Posterior cingulate gyrus (tissue), 11 donors: ENCODE data around the gene GLIS1.

Source experiments
- DNase-seq, 10 donors: peaks; one replicate each; pipeline versions ENCODE4 v3.0.0 to v3.0.0-alpha.2; 2020 to 2021; ENCODE audit warnings: mixed read lengths in 3 of 10
- intact Hi-C: fragments of 100-400 bp; cut with DNase I; formaldehyde crosslinking; loops from one replicate; pipeline ENCODE4 v1.15.1; 2023

Gene GLIS1

DNA sequence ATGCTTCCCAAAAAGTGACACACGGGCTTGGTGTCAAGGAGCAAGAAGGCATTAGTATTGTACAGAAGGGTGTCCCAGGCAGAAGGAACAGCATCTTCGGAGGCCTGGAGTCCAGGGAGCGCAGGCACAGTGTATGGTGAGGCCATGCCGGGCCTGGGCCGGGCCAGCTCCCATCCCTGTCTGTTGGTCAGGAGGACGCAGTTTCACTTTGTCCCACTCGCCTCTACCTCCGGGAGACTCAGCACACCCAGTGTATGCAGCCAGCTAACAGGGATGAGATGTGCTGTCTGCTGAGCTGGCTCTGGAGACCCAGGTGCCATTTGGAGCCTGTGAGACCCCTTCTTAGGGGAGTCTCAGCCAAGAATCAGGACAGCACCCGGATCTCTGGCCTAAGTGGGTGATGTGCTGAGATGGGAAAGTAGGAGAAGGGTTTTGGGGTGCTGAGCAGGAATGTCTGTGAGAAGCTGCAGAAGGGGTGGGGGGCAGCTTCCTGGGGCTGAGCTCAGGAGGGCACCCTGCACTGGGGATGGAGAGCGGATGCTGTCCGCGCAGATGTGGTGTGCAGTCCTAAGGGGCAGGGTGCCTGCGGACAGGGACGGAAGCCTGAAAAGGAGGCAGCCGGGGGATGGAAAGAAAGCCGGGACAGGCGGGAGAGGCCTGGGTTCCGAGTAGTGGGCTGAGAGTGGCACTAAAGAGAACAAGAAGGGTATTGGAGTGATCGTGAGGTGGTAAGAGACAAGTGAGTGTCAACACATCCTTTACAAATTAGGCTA, 254.1 kb downstream of the GLIS1 start:
- intact Hi-C loops: loop anchor here (1.0 kb wide), 1 partner anchor 269 kb away; no protein-coding TSS in a partner anchor

DNA sequence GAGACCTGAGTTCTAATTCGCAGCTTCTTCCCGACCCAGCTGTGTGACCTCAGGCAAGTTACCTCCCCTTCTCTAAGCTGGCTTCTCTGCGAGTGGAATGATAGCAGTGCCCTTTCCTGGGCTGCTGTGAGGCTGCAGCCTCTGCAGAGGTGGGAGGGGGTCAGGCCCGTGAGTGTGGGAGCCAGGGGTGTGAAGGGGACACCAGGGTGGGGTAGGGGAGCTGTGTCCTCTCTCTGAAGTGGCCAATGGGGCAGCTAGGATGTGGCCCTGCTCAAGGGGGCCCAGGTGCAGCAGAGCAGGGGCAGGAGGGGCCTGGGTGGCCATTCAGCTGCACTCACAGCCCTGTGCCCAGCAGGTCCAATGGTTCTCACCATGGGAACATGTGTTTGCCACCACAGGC, 255.3 kb downstream of the GLIS1 start:
- intact Hi-C loops: no loop called here
- DNase-seq: peak in 3 of 10 donors; percentile 24 to 38 (median 33)

More for the DNA sequence above, 254.1 kb downstream of the GLIS1 start:
- DNase-seq: peak in 3 of 10 donors; percentile 47 to 64 (median 59)

- intact Hi-C loops: no loop called here
- DNase-seq: peak in 2 of 10 donors; percentile 63 to 69
These were observed 255.8 kb downstream of the GLIS1 start for GRCh38 chr1:53483170-53483569.

DNA sequence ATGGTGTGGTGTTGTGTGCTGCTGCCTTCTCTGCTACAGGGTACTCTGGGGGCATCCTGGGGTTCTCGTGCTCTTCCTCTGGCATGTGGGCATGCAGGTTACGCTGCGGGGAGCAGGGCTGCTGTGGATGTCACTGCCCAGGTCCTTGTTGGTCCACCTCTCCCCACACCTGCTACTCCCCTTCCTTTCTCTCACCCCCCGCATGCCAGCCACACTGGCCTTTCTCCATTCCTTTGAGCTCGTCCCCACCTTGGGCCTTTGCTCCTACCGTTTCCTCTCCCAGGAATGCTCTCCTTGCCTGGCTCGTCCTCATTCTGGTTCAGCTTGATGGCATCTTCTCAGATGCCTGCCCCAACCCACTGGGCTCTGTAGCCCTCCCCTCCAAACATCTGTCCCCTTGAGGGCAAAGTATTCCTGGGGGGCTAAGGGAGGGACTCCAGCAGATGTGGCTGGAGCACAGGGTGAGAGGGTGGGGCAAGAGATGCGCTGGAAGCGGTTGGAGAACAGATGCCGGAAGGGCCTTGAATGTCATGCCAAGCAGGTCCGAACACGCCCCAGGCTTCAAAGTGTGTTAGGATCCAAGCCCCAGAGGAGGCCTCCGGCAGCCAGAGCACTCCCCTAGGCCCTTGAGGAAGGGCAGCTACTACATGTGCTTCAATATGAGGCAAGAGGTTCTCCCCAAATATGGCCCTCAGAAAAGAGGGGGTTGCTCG, 256.4 kb downstream of the GLIS1 start:
- intact Hi-C loops: no loop called here

GRCh38 chr1:53481456-53481855, 257.5 kb downstream of the GLIS1 start:
- intact Hi-C loops: no loop called here
- DNase-seq: peak in 2 of 10 donors; percentile 60 to 62

More for the DNA sequence above, 256.4 kb downstream of the GLIS1 start:
- peak in 3 of 10 donors; percentile 40 to 69 (median 67) for DNase-seq

DNA sequence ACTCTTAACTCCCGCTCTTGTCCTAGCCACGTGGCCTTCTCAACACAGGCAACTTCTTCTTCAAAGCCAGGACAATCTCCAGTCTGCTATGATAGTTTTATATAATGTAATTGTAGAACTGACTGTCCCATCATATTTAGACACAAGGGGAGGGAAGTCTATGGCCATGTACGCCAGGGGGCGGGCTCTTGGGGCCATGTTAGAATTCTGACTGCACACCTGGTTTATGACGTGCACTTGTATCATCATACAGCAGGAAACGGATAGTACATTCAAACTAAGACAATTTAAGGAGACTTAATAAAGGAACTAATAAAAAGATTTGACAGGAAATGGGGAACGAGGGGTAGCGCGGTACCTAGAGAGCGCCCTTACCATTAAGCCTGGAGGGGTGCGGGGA, 258.3 kb downstream of the GLIS1 start:
- intact Hi-C loops: no loop called here
- peak in 2 of 10 donors; percentile 50 to 52 for DNase-seq

GRCh38 chr1:53478502-53478818, 260.5 kb downstream of the GLIS1 start:
- no peak for DNase-seq

GRCh38 chr1:53477651-53478501, 261.1 kb downstream of the GLIS1 start:
- peak in 3 of 10 donors; percentile 59 to 82 (median 66) for DNase-seq
- intact Hi-C loops: no loop called here

More at GRCh38 chr1:53478502-53478818, 260.5 kb downstream of the GLIS1 start:
- intact Hi-C loops: no loop called here

GRCh38 chr1:53476579-53476978, 262.4 kb downstream of the GLIS1 start:
- peak in 3 of 10 donors; percentile 31 to 51 (median 46) for DNase-seq
- intact Hi-C loops: no loop called here

DNA sequence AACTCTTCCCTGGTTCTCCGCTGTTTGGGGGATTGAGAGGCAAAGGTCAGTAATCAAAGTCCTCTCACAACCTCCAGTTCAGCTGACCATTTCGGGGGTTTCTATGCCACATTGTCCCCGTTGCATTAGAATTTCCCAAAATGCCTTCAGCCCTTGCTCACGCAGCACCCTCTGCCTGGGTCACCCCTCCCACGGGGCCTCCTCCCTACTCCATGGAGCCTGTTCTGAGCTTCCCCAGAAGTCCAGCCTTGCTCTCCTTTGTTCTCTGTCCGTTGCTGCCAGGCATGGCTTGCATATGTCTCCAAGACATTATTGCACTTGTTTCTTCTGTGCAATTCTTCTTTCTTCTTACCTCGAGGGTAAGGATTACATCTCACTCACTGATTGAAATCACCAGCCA, 263.3 kb downstream of the GLIS1 start:
- DNase-seq: no peak
- intact Hi-C loops: no loop called here

DNA sequence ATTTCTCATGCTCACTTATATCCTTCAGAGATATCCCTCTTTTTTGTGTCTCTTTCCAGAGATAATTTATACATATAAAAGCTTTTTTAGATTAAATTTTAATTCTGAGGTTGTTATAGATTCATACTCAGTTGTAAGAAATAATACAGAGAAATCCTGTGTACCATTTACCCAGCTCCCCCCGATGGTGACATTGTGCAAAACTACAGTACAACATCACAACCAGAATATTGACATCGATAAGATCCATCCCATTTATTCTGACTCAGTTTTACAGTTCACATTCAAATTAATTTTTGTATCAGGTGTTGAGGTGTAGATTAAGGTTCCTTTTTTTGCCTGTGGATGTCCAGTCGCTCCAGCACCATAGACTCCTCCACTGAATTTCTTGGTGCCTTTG, 265.5 kb downstream of the GLIS1 start:
- DNase-seq: no peak
- intact Hi-C loops: no loop called here

- intact Hi-C loops: no loop called here
These were observed 268.0 kb downstream of the GLIS1 start for GRCh38 chr1:53471000-53471399.

GRCh38 chr1:53470584-53470983, 268.4 kb downstream of the GLIS1 start:
- intact Hi-C loops: no loop called here
- peak in 1 of 10 donors; percentile 69 for DNase-seq

More at GRCh38 chr1:53471000-53471399, 268.0 kb downstream of the GLIS1 start:
- DNase-seq: no peak

GRCh38 chr1:53470155-53470554, 268.8 kb downstream of the GLIS1 start:
- intact Hi-C loops: no loop called here
- peak in 9 of 10 donors; percentile 30 to 92 (median 53) for DNase-seq

GRCh38 chr1:53469373-53469772, 269.6 kb downstream of the GLIS1 start:
- peak in 1 of 10 donors; percentile 61 for DNase-seq
- intact Hi-C loops: no loop called here

DNA sequence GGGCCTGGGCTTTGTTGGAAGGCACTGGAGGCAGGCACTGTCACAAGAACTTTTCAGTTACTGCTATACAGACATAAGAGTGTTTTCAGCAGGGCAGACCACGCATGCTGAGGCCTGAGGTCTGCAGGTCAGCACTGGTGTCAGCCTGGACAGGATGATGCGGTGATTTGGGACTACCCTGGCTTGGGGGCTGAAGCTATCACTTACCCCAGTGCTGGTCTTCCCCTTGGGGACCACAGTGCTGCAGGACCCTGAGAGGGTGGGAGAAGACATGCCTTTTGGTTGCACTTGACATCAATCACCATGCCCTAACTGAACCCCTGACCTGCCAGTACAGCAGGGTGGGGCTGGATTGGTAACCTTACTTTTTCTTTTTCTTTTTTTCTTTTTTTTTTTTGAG, 270.6 kb downstream of the GLIS1 start:
- DNase-seq: no peak
- intact Hi-C loops: no loop called here

GRCh38 chr1:53467391-53467790, 271.6 kb downstream of the GLIS1 start:
- intact Hi-C loops: no loop called here
- no peak for DNase-seq

DNA sequence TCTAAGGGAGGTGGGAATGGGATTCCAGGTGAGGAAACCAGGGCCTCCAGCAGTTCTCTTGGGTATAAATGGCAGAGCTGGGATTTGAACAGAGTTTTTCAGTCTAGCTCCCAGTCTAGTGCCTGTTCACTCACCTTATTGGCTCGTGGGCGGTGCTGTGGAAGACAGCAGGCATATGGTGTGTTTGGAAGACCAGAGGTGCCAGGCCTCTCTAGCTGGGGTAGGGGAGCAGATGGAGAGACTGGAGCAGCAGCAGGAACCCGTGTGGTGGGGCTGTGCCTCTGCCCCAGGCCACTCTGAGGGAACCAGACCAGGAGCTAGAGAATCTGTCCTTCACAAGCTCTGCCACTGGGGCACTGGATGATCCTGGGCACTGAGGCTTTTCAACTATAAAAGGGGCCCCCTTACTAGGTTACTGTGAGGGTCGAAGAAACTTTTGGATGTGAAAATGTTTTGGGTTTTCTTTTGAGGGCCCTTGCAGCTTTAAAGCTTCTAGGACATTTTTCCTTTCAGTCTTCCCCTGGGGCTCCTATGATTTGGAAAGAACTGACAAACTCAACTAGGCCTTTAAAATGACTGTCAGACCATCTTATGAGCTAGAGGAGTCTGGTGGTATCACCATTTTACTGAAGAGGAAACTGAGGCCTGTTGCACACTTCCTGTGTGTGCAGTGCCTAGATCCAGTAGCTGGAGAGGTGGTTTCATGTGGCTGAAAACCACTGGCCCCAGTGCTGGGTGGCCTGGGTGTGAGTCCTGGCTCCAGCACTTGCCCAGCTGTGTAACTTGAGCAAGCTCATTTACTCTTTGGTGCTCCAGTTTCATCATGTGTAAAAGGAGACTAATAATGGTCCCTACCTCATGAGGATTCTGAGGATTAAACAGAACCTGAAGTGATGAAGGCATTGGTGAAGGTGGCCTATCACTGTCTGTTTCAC, 273.7 kb downstream of the GLIS1 start:
- intact Hi-C loops: no loop called here

More for the DNA sequence above, 273.7 kb downstream of the GLIS1 start:
- DNase-seq: peak in 1 of 10 donors; percentile 43
